DND-41 (cell line): ENCODE results near the gene DHRSX.
"Not testable (repeated sequence)": the region's sequence is repeated elsewhere in the genome, so short reads cannot be mapped to it uniquely, and the experiment has no call there.

Experiments used
- ATAC-seq: fragments of 200-7000 bp; cut with Tn5 transposase; 3 replicates; pipeline ENCODE4 v1.9.1; 2021; ENCODE audit warnings: low read depth; ENCODE audit not compliant: insufficient read depth
- DNase-seq: peaks from one replicate; pipeline ENCODE4 v3.0.0-alpha.2; 2020
- H2AFZ ChIP-seq: 2 replicates; pipeline ENCODE4 v1.6.0; 2012; ENCODE audit warnings: low read depth, low read length
- H3K27ac ChIP-seq: 2 replicates; pipeline ENCODE4 v1.5.1; 2012; ENCODE audit warnings: low read length, inconsistent platforms
- H3K27me3 ChIP-seq: fragments of 200-600 bp; sonication (generic); 2 replicates; pipeline ENCODE4 v1.6.0; 2012; ENCODE audit warnings: low read length, mild to moderate bottlenecking, inconsistent platforms; ENCODE audit not compliant: insufficient read depth, poor library complexity
- H3K36me3 ChIP-seq: 2 replicates; pipeline ENCODE4 v1.5.1; 2012; ENCODE audit warnings: low read length, inconsistent platforms; ENCODE audit not compliant: insufficient read depth
- H3K4me1 ChIP-seq: 2 replicates; pipeline ENCODE4 v1.5.1; 2012; ENCODE audit warnings: mild to moderate bottlenecking, low read length; ENCODE audit not compliant: insufficient read depth
- H3K4me2 ChIP-seq: 2 replicates; pipeline ENCODE4 v1.6.0; 2012; ENCODE audit warnings: mild to moderate bottlenecking, moderate library complexity, low read length, inconsistent platforms; ENCODE audit not compliant: insufficient read depth
- H3K4me3 ChIP-seq, 2 experiments: fragments of 200-600 bp in 1 of 2; shearing (Covaris generic) in 1 of 2; 2 replicates each; pipeline ENCODE4 v1.5.1; 2012 to 2016; ENCODE audit warnings: inconsistent platforms in 2 of 2, low read length in 2 of 2, mild to moderate bottlenecking in 2 of 2, low read depth in 1 of 2, moderate library complexity in 1 of 2
- H3K79me2 ChIP-seq: 2 replicates; pipeline ENCODE4 v1.6.0; 2012; ENCODE audit warnings: low read length, inconsistent platforms; ENCODE audit not compliant: insufficient read depth
- H3K9ac ChIP-seq: 2 replicates; pipeline ENCODE4 v1.6.0; 2012; ENCODE audit warnings: low read depth, mild to moderate bottlenecking, inconsistent platforms, low read length, moderate library complexity
- H3K9me3 ChIP-seq: 2 replicates; pipeline ENCODE4 v1.5.1; 2012; ENCODE audit warnings: low read length, moderate library complexity, mild to moderate bottlenecking, inconsistent platforms; ENCODE audit not compliant: insufficient read depth, severe bottlenecking
- H4K20me1 ChIP-seq: 2 replicates; pipeline ENCODE4 v1.6.0; 2012; ENCODE audit warnings: low read length; ENCODE audit not compliant: insufficient read depth
- CTCF ChIP-seq: IDR thresholded peaks from 2 replicates; pipeline ENCODE4 v1.5.1; 2012; ENCODE audit warnings: borderline replicate concordance, low read length, moderate library complexity, mild to moderate bottlenecking; ENCODE audit not compliant: poor library complexity, severe bottlenecking; ENCODE audit errors: extremely low read depth
- EZH2 ChIP-seq: IDR thresholded peaks from 3 replicates; pipeline ENCODE4 v1.6.1; 2012; ENCODE audit warnings: borderline replicate concordance, low read depth, mild to moderate bottlenecking, moderate library complexity, low read length, inconsistent platforms; ENCODE audit not compliant: severe bottlenecking

Gene DHRSX

GRCh38 chrX:2251211-2251610 is 249.6 kb downstream of the DHRSX start:
- no peaks in the 10 kb centered on the region for H3K79me2 ChIP-seq
- H3K4me2 ChIP-seq: no peak overlapping the region
- H3K9ac ChIP-seq: no peak overlapping the region
- H3K27me3 ChIP-seq: no peaks in the 10 kb centered on the region
- H3K9me3 ChIP-seq: peaks cover 5% of the 10 kb centered on the region
- no peaks in the 10 kb centered on the region for H4K20me1 ChIP-seq
- H3K4me3 ChIP-seq: no peak overlapping the region
- ATAC-seq (no peak), DNase-seq (no peak)
- no peak overlapping the region for H2AFZ ChIP-seq
- peaks cover 5% of the 10 kb centered on the region for H3K36me3 ChIP-seq
- TF ChIP-seq EZH2: no peak
- TF ChIP-seq CTCF: no peak
- no peak overlapping the region for H3K27ac ChIP-seq
- no peaks in the 10 kb centered on the region for H3K4me1 ChIP-seq

GRCh38 chrX:2243913-2244460 is 256.8 kb downstream of the DHRSX start:
- H3K4me3 ChIP-seq: no peak overlapping the region
- DNase-seq (no peak), ATAC-seq (no peak)
- H3K27ac ChIP-seq: no peak overlapping the region
- no peaks in the 10 kb centered on the region for H3K4me1 ChIP-seq
- H3K79me2 ChIP-seq: no peaks in the 10 kb centered on the region
- H3K9ac ChIP-seq: no peak overlapping the region
- no peaks in the 10 kb centered on the region for H3K36me3 ChIP-seq
- TF ChIP-seq EZH2 (no peak), CTCF (no peak)
- no peak overlapping the region for H2AFZ ChIP-seq
- no peaks in the 10 kb centered on the region for H3K9me3 ChIP-seq
- H3K4me2 ChIP-seq: no peak overlapping the region
- no peaks in the 10 kb centered on the region for H3K27me3 ChIP-seq
- no peaks in the 10 kb centered on the region for H4K20me1 ChIP-seq

GRCh38 chrX:2242980-2243379 is 257.8 kb downstream of the DHRSX start:
- Histone ChIP-seq H4K20me1 (no peaks in the 10 kb centered on the region), H3K27me3 (no peaks in the 10 kb centered on the region), H3K36me3 (no peaks in the 10 kb centered on the region), H3K4me1 (no peaks in the 10 kb centered on the region), H3K4me3 (no peak overlapping the region), H3K79me2 (no peaks in the 10 kb centered on the region), H2AFZ (no peak overlapping the region), H3K27ac (no peak overlapping the region), H3K9me3 (no peaks in the 10 kb centered on the region), H3K4me2 (no peak overlapping the region), H3K9ac (no peak overlapping the region)
- DNase-seq (no peak), ATAC-seq (no peak)
- TF ChIP-seq CTCF: no peak
- no peak for TF ChIP-seq EZH2

- H2AFZ ChIP-seq: no peak overlapping the region
- no peaks in the 10 kb centered on the region for H3K36me3 ChIP-seq
- ATAC-seq (no peak), DNase-seq (no peak)
- no peaks in the 10 kb centered on the region for H3K79me2 ChIP-seq
- H3K4me3 ChIP-seq: no peak overlapping the region
- H3K4me1 ChIP-seq: no peaks in the 10 kb centered on the region
- H3K4me2 ChIP-seq: no peak overlapping the region
- no peaks in the 10 kb centered on the region for H4K20me1 ChIP-seq
- H3K9ac ChIP-seq: no peak overlapping the region
- no peaks in the 10 kb centered on the region for H3K9me3 ChIP-seq
- H3K27me3 ChIP-seq: no peaks in the 10 kb centered on the region
- H3K27ac ChIP-seq: no peak overlapping the region
- TF ChIP-seq EZH2 (no peak), CTCF (no peak)
Measured at GRCh38 chrX:2242326-2242725, 258.4 kb downstream of the DHRSX start.

- not testable (repeated sequence) for H2AFZ ChIP-seq, H3K9ac ChIP-seq, H3K4me3 ChIP-seq, H4K20me1 ChIP-seq, H3K27me3 ChIP-seq, H3K4me1 ChIP-seq, H3K9me3 ChIP-seq, DNase-seq, H3K79me2 ChIP-seq, ATAC-seq, H3K27ac ChIP-seq, H3K36me3 ChIP-seq, H3K4me2 ChIP-seq
Measured at GRCh38 chrX:2241496-2241895, 259.3 kb downstream of the DHRSX start.
